Bronchial epithelial cell (primary cell): ENCODE data around the gene ZNF185. TPM values are rescaled to one million over a fixed set of nuclear protein-coding genes. Genes with fewer than 3 reads are reported as not detected.

Experiments
- DNase-seq: peaks from one replicate; pipeline ENCODE4 v3.0.0-alpha.2; 2010; ENCODE audit warnings: low read depth
- FAIRE-seq: peaks from 2 replicates; lab custom pipeline; 2011; peaks lifted over from hg19 to GRCh38; lab: Jason Lieb, UNC
- H3K27me3 ChIP-seq: 2 replicates; pipeline ENCODE4 v1.5.1; 2011; ENCODE audit warnings: low read length; ENCODE audit not compliant: control insufficient read depth, insufficient read depth
- H3K36me3 ChIP-seq: 2 replicates; pipeline ENCODE4 v1.5.1; 2011; ENCODE audit warnings: low read length; ENCODE audit not compliant: control insufficient read depth, insufficient read depth
- H3K4me3 ChIP-seq: 2 replicates; pipeline ENCODE4 v1.5.1; 2011; ENCODE audit warnings: mild to moderate bottlenecking, low read depth, low read length, control low read depth
- CTCF ChIP-seq: IDR thresholded peaks from 2 replicates; pipeline ENCODE4 v1.5.1; 2011; ENCODE audit warnings: mild to moderate bottlenecking, moderate library complexity, low read length, control low read depth, inconsistent platforms; ENCODE audit not compliant: insufficient read depth, severe bottlenecking
- total RNA-seq: library from RNA; depleted of rRNA; stranded (reverse); fragments of >200 nt; gene quantifications from 2 replicates; pipeline ENCODE4 v1.2.1, GENCODE V29; 2014

ZNF185 gene
- total RNA-seq, 1 donor from 2014 or later: 93.5 TPM

- Histone ChIP-seq H3K27me3 (no peaks in the 10 kb centered on the region), H3K4me3 (peak overlapping the region; percentile 43), H3K36me3 (peaks cover 23% of the 10 kb centered on the region)
- no peak for FAIRE-seq
- TF ChIP-seq CTCF: peak; percentile 73
- peak; percentile 72 for DNase-seq
Measured at GRCh38 chrX:152941328-152942076, 43.6 kb downstream of the ZNF185 start.

- FAIRE-seq (no peak), DNase-seq (no peak)
- peaks cover 21% of the 10 kb centered on the region for H3K36me3 ChIP-seq
- peak overlapping the region; percentile 43 for H3K4me3 ChIP-seq
- TF ChIP-seq CTCF: no peak
- no peaks in the 10 kb centered on the region for H3K27me3 ChIP-seq
Measured at GRCh38 chrX:152942077-152942442, 44.2 kb downstream of the ZNF185 start.

- DNase-seq (no peak), FAIRE-seq (no peak)
- H3K27me3 ChIP-seq: no peaks in the 10 kb centered on the region
- H3K4me3 ChIP-seq: no peak overlapping the region
- H3K36me3 ChIP-seq: peaks cover 17% of the 10 kb centered on the region
- no peak for TF ChIP-seq CTCF
Measured at GRCh38 chrX:152943826-152944225, 46.0 kb downstream of the ZNF185 start.

- no peak for TF ChIP-seq CTCF
- H3K36me3 ChIP-seq: peaks cover 20% of the 10 kb centered on the region
Measured at GRCh38 chrX:152945021-152945979, 47.4 kb downstream of the ZNF185 start.

GRCh38 chrX:152946681-152947080, 48.8 kb downstream of the ZNF185 start:
- H3K36me3 ChIP-seq: peaks cover 20% of the 10 kb centered on the region

More at GRCh38 chrX:152945021-152945979, 47.4 kb downstream of the ZNF185 start:
- no peaks in the 10 kb centered on the region for H3K27me3 ChIP-seq
- FAIRE-seq: peak; percentile 68
- DNase-seq: no peak
- no peak overlapping the region for H3K4me3 ChIP-seq

More at GRCh38 chrX:152946681-152947080, 48.8 kb downstream of the ZNF185 start:
- H3K27me3 ChIP-seq: no peaks in the 10 kb centered on the region
- TF ChIP-seq CTCF: no peak
- no peak for FAIRE-seq
- no peak for DNase-seq
- no peak overlapping the region for H3K4me3 ChIP-seq

Other genes with a start within 250 kb of the ZNF185 start
- not detected in 2 replicates for gene MAGEA3, start 199.3 kb upstream of the ZNF185 start, total RNA-seq
- gene CSAG2, start 188.8 kb upstream of the ZNF185 start, total RNA-seq: not detected in 2 replicates
- not detected in 2 replicates for gene MAGEA2B, start 183.4 kb upstream of the ZNF185 start, total RNA-seq
- not detected in 2 replicates for gene CSAG1, start 164.3 kb upstream of the ZNF185 start, total RNA-seq
- gene MAGEA12, start 164.3 kb upstream of the ZNF185 start, total RNA-seq: not detected in 2 replicates
- not detected in 2 replicates for gene MAGEA2, start 144.2 kb upstream of the ZNF185 start, total RNA-seq
- not detected in 2 replicates for gene CSAG3, start 138.8 kb upstream of the ZNF185 start, total RNA-seq
- not detected in 2 replicates for gene MAGEA6, start 128.4 kb upstream of the ZNF185 start, total RNA-seq
- 25.0 and 28.0 TPM in 2 replicates for gene CETN2, start 67.3 kb upstream of the ZNF185 start, total RNA-seq
- gene NSDHL, start 67.0 kb upstream of the ZNF185 start, total RNA-seq: 18.4 and 24.6 TPM in 2 replicates
- gene PNMA5, start 96.0 kb downstream of the ZNF185 start, total RNA-seq: not detected in 2 replicates
- gene PNMA3, start 158.4 kb downstream of the ZNF185 start, total RNA-seq: under 0.01 TPM in 1 of 2 replicates, not detected in the other
- gene PNMA6A, start 174.4 kb downstream of the ZNF185 start, total RNA-seq: 0.53 and 0.77 TPM in 2 replicates